Activated CD8-positive, alpha-beta memory T cell treated with anti-CD3 and anti-CD28 coated beads, Interleukin-2, amount 10 ng/mL, durations not matched to agents 7 days and 5 days (primary cell): ENCODE measurements around the gene FAS. TPM values are rescaled to one million over a fixed set of nuclear protein-coding genes. Genes with fewer than 3 reads are reported as not detected.
A peak's percentile ranks its signal among the peaks of the same experiment; 100 is the strongest.
"Not testable (repeated sequence)": the region's sequence is repeated elsewhere in the genome, so short reads cannot be mapped to it uniquely, and the experiment has no call there.

Source experiments
- ATAC-seq: fragments of 150-1000 bp; cut with Tn5 transposase; one replicate; pipeline ENCODE4 v1.10.0; 2021; ENCODE audit warnings: moderate library complexity
- CTCF ChIA-PET: fragments of 350-600 bp; sonication (Branson Sonifier 250); formaldehyde crosslinking; loops from one replicate; lab custom pipeline; 2021; ENCODE audit warnings: antibody characterized with exemption; lab: Charles Lee
- DNase-seq: peaks from one replicate; pipeline ENCODE4 v3.0.0-alpha.2; 2020
- H3K27ac Mint-ChIP-seq: one replicate; pipeline ENCODE4 v1.8.0; 2021; ENCODE audit warnings: mild to moderate bottlenecking, mixed read lengths
- H3K27me3 Mint-ChIP-seq: one replicate; pipeline ENCODE4 v1.8.0; 2021; ENCODE audit warnings: mixed read lengths
- H3K36me3 Mint-ChIP-seq: one replicate; pipeline ENCODE4 v1.8.0; 2021; ENCODE audit warnings: mild to moderate bottlenecking, mixed read lengths
- H3K4me1 Mint-ChIP-seq: one replicate; pipeline ENCODE4 v1.8.0; 2021; ENCODE audit warnings: mixed read lengths
- H3K4me3 Mint-ChIP-seq: one replicate; pipeline ENCODE4 v1.8.0; 2021; ENCODE audit warnings: mild to moderate bottlenecking, moderate library complexity, mixed read lengths
- H3K9me3 Mint-ChIP-seq: one replicate; pipeline ENCODE4 v1.8.0; 2022; ENCODE audit warnings: low read depth, mixed read lengths
- total RNA-seq, 2 experiments: library from RNA; stranded (reverse); gene quantifications; one replicate each; pipeline ENCODE4 v1.2.3, GENCODE V29; 2021

FAS gene
- total RNA-seq, 2 experiments from 2014 or later: 73.7 to 75.4 TPM

DNA sequence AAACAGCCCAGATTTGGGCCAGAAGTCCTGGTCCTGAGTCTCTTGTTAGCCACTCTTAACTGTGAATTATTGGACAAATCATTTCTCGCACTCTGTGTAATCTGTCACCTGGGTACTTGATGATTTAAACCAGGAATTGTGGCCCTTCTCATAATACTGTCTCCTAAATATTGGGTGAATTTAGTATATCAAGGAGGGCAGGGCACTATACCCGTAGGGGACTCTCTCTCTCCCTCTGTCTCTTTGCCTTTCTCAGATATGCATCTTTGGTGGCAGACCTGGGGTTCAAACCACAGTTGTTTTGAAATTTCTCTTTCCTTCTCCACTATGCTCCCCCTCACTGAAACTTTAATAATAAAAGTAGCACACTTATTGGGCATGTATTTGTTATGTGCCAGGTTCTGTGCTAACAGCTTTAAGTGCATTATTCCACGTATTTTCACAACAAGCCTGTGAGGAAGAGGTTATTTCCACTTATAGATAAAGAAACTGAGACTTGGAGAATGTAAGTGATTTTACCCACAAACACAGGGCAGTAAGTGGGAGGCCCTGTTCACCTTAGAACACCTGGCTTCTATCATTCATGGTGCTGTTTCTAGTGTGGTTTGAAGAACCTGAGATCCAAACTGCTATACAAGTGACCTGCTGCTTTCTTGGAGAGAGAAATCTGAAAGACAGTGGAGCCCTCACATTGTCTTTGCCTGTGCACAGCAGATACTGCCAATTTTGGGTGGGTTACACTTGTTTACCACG is 11.8 kb downstream of the FAS start:
- Mint-ChIP-seq H3K36me3 (peaks cover 33% of the 10 kb centered on the region), H3K4me1 (peaks cover 70% of the 10 kb centered on the region), H3K9me3 (no peaks in the 10 kb centered on the region), H3K4me3 (peak overlapping the region; percentile 78), H3K27ac (peak overlapping the region; percentile 90), H3K27me3 (no peaks in the 10 kb centered on the region)
- DNase-seq (no peak), ATAC-seq (peak; percentile 37)
- CTCF ChIA-PET: interaction anchor here (1.4 to 4.6 kb wide), 6 partner anchors 11 to 167 kb away, joined by 3 to 44 read pairs (median 6); partner anchors contain the start of gene FAS

DNA sequence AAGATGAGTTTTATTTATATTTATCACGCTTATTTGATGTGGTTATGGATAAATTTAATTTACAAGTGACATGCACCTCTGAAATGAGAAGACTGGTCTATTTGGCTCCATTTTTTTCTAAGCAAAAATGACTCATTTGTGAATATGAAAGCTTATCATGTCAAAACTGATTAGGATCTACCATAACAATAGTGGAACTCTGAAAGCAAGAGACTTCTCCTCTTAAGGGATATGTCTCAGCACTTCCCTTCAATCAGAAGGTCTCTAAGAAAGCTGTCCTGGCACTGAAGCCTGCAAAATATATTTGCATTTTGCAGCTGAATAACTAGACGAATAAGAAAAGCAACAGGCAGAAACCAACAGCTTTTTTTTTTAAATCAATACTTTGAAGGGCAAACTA is 12.7 kb downstream of the FAS start:
- CTCF ChIA-PET: interaction anchor here (1.0 to 1.7 kb wide), 5 partner anchors 13 to 69 kb away, joined by 4 to 5 read pairs (median 5); partner anchors contain the start of gene FAS
- H3K9me3 Mint-ChIP-seq: no peaks in the 10 kb centered on the region
- DNase-seq (no peak), ATAC-seq (peak; percentile 44)
- no peaks in the 10 kb centered on the region for H3K27me3 Mint-ChIP-seq
- H3K27ac Mint-ChIP-seq: peak overlapping the region; percentile 90
- peaks cover 38% of the 10 kb centered on the region for H3K36me3 Mint-ChIP-seq
- no peak overlapping the region for H3K4me3 Mint-ChIP-seq
- H3K4me1 Mint-ChIP-seq: peaks cover 69% of the 10 kb centered on the region

DNA sequence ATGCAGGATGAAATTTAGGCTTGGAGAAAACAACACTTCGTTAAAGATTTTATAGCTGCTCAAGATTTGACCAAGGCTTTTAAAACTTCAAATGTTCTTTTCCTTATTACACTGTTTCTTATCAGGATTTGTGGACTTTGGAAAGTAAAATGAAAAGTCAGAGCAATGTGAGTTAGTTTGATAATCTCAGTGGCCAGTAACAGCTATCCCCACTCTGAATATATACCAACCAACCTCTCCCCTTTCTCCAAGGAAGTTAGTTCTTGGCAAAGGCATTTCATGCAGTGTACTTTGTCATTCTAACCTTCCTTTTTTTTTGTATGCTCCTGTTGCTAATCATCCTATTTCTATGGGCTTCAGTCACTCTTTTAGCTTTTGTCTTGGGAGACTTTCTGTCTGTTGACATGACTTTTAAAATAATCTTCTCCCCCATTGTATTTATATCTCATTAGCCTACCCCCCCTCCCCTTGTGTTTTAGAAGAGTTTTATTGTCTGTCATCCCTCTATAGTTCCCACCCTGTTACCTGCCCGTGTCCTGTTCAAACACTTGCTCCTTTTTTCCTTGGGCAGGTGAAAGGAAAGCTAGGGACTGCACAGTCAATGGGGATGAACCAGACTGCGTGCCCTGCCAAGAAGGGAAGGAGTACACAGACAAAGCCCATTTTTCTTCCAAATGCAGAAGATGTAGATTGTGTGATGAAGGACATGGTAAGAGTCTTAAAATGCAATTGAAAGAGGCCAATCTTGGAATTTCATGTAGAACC is 16.7 kb downstream of the FAS start:
- Mint-ChIP-seq H3K4me3 (no peak overlapping the region), H3K36me3 (peaks cover 65% of the 10 kb centered on the region), H3K4me1 (peaks cover 48% of the 10 kb centered on the region), H3K27me3 (no peaks in the 10 kb centered on the region), H3K27ac (no peak overlapping the region), H3K9me3 (no peaks in the 10 kb centered on the region)
- ATAC-seq (no peak), DNase-seq (no peak)
- CTCF ChIA-PET: interaction anchor here (0.8 to 2.0 kb wide), 6 partner anchors 13 to 200 kb away, joined by 3 to 9 read pairs (median 4); partner anchors contain the start of genes CH25H and FAS

DNA sequence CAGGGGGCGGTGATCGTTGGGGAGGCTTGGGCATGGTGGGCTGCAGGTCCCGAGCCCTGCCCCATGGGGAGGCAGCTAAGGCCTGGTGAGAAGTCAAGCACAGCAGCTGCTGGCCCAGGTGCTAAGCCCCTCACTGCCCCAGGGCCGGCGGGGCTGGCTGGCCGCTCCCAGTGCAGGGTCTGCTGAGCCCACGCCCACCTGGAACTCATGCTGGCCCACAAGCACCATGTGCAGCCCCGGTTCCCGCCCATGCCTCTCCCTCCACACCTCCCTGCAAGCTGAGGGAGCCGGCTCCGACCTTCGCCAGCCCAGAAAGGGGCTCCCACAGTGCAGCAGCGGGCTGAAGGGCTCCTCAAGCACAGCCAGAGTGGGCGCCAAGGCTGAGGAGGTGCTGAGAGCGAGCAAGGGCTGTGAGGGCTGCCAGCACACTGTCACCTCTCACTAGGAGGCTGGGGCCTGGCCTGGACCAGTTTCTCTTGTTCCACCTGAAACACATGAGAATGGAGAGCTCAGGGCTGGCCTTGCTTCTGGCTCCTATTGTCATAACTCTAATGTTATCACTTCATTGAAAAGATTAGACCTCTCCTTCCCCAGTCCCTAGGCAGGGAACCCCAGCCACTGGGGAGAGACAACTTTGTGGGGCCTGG is 28.2 kb downstream of the FAS start:
- H3K27ac Mint-ChIP-seq, H3K4me1 Mint-ChIP-seq, H3K9me3 Mint-ChIP-seq, H3K4me3 Mint-ChIP-seq, DNase-seq, H3K27me3 Mint-ChIP-seq, ATAC-seq: not testable (repeated sequence)
- CTCF ChIA-PET: interaction anchor here (0.8 to 2.9 kb wide), 4 partner anchors 9 to 84 kb away, joined by 3 to 11 read pairs (median 4); partner anchors contain the start of gene FAS
- peaks cover 79% of the 10 kb centered on the region for H3K36me3 Mint-ChIP-seq

DNA sequence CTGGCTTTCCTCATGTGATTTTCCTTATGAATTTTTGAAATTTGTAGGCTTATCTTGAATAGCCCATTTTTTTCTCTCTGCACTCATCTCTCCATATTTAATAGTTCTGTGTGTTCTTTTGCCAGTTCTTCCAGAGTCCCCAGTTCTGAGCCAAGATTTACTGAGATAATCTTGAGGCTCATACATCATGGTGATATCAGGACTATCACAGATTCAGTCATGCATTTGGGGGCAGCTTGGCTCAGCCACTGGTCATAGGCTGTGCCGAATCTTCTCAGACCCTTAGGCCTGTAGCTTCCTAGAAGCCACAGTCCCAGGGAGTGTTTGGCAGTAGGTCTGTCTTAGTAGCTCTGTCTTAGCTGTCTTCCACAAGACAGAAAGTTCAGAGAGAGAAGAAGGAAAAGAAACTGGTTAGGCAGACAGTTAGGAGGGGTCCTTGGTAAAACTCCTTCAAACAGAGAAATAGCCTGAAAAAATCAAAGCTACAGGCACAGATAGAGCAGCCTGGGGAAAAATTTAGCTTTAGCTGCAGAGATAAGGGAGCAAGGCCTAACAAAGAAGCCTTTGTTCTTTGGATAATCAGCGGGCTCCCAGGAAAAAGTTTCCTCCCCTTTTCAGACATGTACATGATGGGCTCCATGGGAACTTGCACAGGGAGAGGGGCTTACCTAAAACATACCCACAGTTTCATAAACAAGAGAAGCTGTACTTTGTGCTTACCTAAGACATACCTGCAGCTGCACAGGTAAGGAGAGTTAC is 29.1 kb downstream of the FAS start:
- ATAC-seq: no peak
- DNase-seq: no peak
- H3K9me3 Mint-ChIP-seq: peaks cover 4% of the 10 kb centered on the region
- H3K36me3 Mint-ChIP-seq: peaks cover 70% of the 10 kb centered on the region
- H3K27me3 Mint-ChIP-seq: no peaks in the 10 kb centered on the region
- CTCF ChIA-PET: interaction anchor here (0.9 to 2.9 kb wide), 6 partner anchors 10 to 198 kb away, joined by 3 to 11 read pairs (median 4); no protein-coding TSS in a partner anchor
- no peaks in the 10 kb centered on the region for H3K4me1 Mint-ChIP-seq
- H3K27ac Mint-ChIP-seq: no peak overlapping the region
- H3K4me3 Mint-ChIP-seq: no peak overlapping the region

DNA sequence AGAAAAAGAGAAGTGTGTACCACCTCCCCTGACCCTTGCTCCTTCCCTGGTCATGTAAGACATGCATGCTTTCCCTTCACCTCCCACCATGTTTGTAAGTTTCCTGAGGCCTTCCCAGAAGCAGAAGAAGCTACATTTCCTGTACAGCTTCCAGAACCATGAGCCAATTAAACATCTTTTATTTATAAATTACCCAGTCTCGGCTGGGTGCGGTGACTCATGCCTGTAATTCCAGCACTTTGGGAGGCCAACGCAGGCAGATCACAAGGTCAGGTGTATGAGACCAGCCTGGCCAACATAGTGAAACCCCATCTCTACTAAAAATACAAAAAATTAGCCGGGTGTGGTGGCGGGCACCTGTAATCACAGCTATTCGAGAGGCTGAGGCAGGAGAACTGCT is 30.9 kb downstream of the FAS start:
- H3K9me3 Mint-ChIP-seq, H3K27ac Mint-ChIP-seq, H3K27me3 Mint-ChIP-seq, DNase-seq, H3K4me3 Mint-ChIP-seq, ATAC-seq, H3K4me1 Mint-ChIP-seq: not testable (repeated sequence)
- H3K36me3 Mint-ChIP-seq: peaks cover 63% of the 10 kb centered on the region
- CTCF ChIA-PET: interaction anchor here (1.5 to 2.9 kb wide), 2 partner anchors 8 to 87 kb away, joined by 3 to 11 read pairs; no protein-coding TSS in a partner anchor

DNA sequence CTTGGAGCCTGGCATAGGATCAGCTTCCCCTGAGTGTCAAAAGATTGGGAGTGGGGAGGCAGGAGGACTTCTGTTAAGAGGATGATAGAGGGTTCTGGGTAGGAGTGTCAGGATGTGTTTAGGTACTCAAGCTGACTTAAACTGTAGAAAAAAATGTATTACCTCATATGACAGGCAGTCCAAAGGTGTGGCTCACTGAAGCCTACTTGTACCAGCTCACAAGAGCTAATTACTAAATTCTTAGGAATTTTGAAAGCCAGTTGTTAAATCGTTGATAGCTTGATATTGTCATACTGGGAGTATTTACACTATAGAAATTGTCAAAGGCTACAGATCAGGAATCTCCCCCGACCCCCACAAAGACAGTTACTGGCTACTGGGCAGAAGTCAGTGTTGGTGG is 32.1 kb downstream of the FAS start:
- ATAC-seq (no peak), DNase-seq (no peak)
- Mint-ChIP-seq H3K27me3 (no peaks in the 10 kb centered on the region), H3K36me3 (peaks cover 53% of the 10 kb centered on the region), H3K4me1 (no peaks in the 10 kb centered on the region), H3K27ac (no peak overlapping the region), H3K9me3 (peaks cover 4% of the 10 kb centered on the region), H3K4me3 (no peak overlapping the region)
- CTCF ChIA-PET: interaction anchor here (1.0 kb wide), 2 partner anchors 88 to 195 kb away, joined by 3 read pairs; no protein-coding TSS in a partner anchor

DNA sequence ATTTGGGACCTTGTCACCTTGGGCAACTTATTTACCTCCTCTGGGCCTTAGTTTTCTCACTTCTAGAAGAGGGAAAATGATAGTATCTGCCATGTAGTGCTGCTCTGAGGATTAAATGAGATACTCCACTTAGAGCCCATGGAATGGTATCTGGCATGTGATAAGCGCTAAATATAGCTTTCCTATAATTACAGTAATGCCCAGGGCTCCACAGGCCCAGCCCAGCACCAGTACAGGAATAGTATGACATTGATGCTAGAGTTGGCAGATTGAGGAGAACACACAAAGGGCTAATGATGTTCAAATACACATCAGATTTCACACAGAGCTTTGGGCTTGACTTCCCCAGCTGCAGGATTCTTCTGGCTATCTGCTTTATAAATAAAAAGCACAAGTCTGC is 34.9 kb downstream of the FAS start:
- H3K27ac Mint-ChIP-seq: no peak overlapping the region
- H3K4me3 Mint-ChIP-seq: no peak overlapping the region
- H3K9me3 Mint-ChIP-seq: no peaks in the 10 kb centered on the region
- no peaks in the 10 kb centered on the region for H3K27me3 Mint-ChIP-seq
- DNase-seq: no peak
- peaks cover 5% of the 10 kb centered on the region for H3K4me1 Mint-ChIP-seq
- CTCF ChIA-PET: interaction anchor here (1.0 to 2.3 kb wide), 6 partner anchors 90 to 192 kb away, joined by 3 to 10 read pairs (median 4); no protein-coding TSS in a partner anchor
- H3K36me3 Mint-ChIP-seq: peaks cover 29% of the 10 kb centered on the region
- ATAC-seq: no peak

DNA sequence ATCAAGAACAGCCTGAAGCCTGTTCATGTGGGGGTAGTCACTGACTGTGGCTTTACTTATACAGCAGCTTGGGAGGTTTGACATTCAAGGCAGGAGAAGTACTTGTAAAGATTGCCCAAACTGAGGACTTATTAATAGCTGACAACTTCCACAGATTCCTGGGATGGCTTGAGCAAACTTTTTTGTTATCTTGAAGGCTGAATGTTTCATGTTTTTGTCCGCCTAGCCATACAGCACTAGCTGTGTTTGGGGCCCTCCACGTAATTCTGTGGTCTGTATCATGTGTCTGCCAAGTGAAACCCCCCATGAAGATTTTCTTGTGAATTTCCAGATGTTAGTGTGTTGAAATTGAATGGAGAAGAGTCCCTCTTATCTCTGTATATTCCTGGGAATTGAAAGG is 38.6 kb downstream of the FAS start:
- H3K4me3 Mint-ChIP-seq: no peak overlapping the region
- H3K4me1 Mint-ChIP-seq: peaks cover 22% of the 10 kb centered on the region
- H3K9me3 Mint-ChIP-seq: no peaks in the 10 kb centered on the region
- DNase-seq (no peak), ATAC-seq (no peak)
- H3K36me3 Mint-ChIP-seq: peaks cover 8% of the 10 kb centered on the region
- H3K27ac Mint-ChIP-seq: no peak overlapping the region
- H3K27me3 Mint-ChIP-seq: no peaks in the 10 kb centered on the region
- CTCF ChIA-PET: interaction anchor here (0.6 to 4.6 kb wide), 47 partner anchors 9 to 306 kb away, joined by 3 to 56 read pairs (median 5); partner anchors contain the start of genes CH25H and FAS

DNA sequence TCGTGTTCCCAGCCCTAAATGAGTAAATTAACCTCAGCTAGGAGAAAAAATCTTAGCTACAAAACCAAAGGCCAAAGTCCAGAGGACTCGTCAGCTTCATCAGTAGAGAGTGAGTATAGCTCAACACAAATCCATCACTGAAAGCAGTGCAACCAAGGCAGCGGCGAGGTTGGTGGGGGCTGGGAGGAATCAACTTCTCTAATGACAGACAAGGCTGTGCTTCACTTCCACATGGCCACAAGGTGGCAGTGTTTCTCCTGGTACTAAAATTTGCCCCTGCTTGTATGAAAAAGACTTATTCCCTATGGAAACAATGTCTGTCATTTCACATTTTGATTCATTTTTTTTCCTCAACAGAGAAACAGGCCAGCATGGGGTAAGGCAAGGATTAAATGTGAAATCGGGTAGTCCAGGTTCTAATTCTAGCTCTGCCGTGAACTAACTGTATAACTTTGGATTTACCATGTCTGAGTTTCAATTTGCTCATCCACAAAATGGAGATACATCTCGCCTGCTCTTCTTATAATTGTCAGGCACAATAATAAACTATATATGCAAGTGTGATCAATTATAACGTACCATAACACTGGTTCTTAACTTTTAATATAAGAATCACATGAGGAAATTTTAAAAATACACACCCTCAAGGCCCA is 39.3 kb downstream of the FAS start:
- no peak overlapping the region for H3K27ac Mint-ChIP-seq
- H3K9me3 Mint-ChIP-seq: no peaks in the 10 kb centered on the region
- no peaks in the 10 kb centered on the region for H3K27me3 Mint-ChIP-seq
- peaks cover 7% of the 10 kb centered on the region for H3K36me3 Mint-ChIP-seq
- H3K4me1 Mint-ChIP-seq: peaks cover 22% of the 10 kb centered on the region
- CTCF ChIA-PET: interaction anchor here (0.6 to 4.6 kb wide), 48 partner anchors 8 to 305 kb away, joined by 3 to 56 read pairs (median 4); partner anchors contain the start of genes CH25H and FAS
- H3K4me3 Mint-ChIP-seq: no peak overlapping the region
- ATAC-seq: peak; percentile 72
- peak; percentile 80 for DNase-seq

DNA sequence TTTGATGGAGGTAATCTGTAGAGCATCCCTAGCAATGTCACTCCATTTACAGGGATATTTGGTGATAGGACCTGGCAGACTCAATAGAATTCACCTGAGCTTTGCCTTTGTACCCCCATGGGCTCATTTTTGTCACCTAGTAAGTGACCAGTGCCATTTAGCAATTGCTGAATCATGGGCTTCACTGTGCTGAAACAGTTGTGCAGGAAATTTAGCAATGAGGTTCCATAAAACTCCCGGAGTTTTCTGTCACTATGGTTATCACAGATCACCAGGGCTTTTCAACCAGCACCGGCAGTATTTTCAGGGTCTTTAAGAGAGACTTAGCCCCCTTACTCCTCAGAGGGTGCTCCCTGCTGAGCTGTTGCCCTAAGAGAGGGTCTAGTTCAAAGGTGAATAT is 40.2 kb downstream of the FAS start:
- ATAC-seq (no peak), DNase-seq (no peak)
- Mint-ChIP-seq H3K4me1 (peaks cover 22% of the 10 kb centered on the region), H3K27me3 (no peaks in the 10 kb centered on the region), H3K27ac (no peak overlapping the region), H3K36me3 (peaks cover 5% of the 10 kb centered on the region), H3K9me3 (no peaks in the 10 kb centered on the region), H3K4me3 (no peak overlapping the region)
- CTCF ChIA-PET: interaction anchor here (1.4 to 4.6 kb wide), 18 partner anchors 10 to 213 kb away, joined by 4 to 56 read pairs (median 8); partner anchors contain the start of gene CH25H
